ENCODE results near the gene SLC26A1.
"Not testable (repeated sequence)": the region's sequence is repeated elsewhere in the genome, so short reads cannot be mapped to it uniquely, and the experiment has no call there.

The SLC26A1 gene

GRCh38 chr4:982814-983213 is 10.4 kb downstream of the SLC26A1 start:
- no peak for DNase-seq

GRCh38 chr4:982291-982690 is 10.9 kb downstream of the SLC26A1 start:
- no peak for DNase-seq

- peak; percentile 34 for DNase-seq
Measured at GRCh38 chr4:978957-979701, 14.1 kb downstream of the SLC26A1 start.

GRCh38 chr4:976016-976415 is 17.2 kb downstream of the SLC26A1 start:
- not testable (repeated sequence) for DNase-seq

GRCh38 chr4:974668-975067 is 18.5 kb downstream of the SLC26A1 start:
- no peak for DNase-seq

- DNase-seq = peak; percentile 52
Measured at GRCh38 chr4:973431-974397, 19.5 kb downstream of the SLC26A1 start, which contains the start of gene DGKQ. TSS of gene DGKQ (minus strand) at chr4:973569. CDS start at chr4:973482, 87 bp downstream.

- DNase-seq = no peak
Measured at GRCh38 chr4:972651-973424, 20.4 kb downstream of the SLC26A1 start.

- no peak for DNase-seq
Measured at GRCh38 chr4:971666-972500, 21.3 kb downstream of the SLC26A1 start.

GRCh38 chr4:970854-971520 is 22.2 kb downstream of the SLC26A1 start:
- no peak for DNase-seq

- DNase-seq = no peak
Measured at GRCh38 chr4:970046-970745, 23.0 kb downstream of the SLC26A1 start.

GRCh38 chr4:968621-969394 is 24.4 kb downstream of the SLC26A1 start:
- DNase-seq = no peak

GRCh38 chr4:968221-968620 is 25.0 kb downstream of the SLC26A1 start:
- DNase-seq = no peak

- no peak for DNase-seq
Measured at GRCh38 chr4:967113-968104, 25.8 kb downstream of the SLC26A1 start.

- no peak for DNase-seq
Measured at GRCh38 chr4:966266-967112, 26.7 kb downstream of the SLC26A1 start.

- DNase-seq = no peak
Measured at GRCh38 chr4:965766-966134, 27.5 kb downstream of the SLC26A1 start.

- DNase-seq = no peak
Measured at GRCh38 chr4:965048-965765, 28.0 kb downstream of the SLC26A1 start.

Data from NCI-H226 (cell line).